HPDE6-E6E7 (cell line): ENCODE data around the gene IGSF10.
A peak's percentile ranks its signal among the peaks of the same experiment; 100 is the strongest.
"Not testable (repeated sequence)": the region's sequence is repeated elsewhere in the genome, so short reads cannot be mapped to it uniquely, and the experiment has no call there.

ENCODE experiments used
- DNase-seq: peaks from one replicate; pipeline ENCODE4 v3.0.0; 2011; ENCODE audit warnings: missing footprints; ENCODE audit errors: extremely low spot score

Gene IGSF10, protein sequence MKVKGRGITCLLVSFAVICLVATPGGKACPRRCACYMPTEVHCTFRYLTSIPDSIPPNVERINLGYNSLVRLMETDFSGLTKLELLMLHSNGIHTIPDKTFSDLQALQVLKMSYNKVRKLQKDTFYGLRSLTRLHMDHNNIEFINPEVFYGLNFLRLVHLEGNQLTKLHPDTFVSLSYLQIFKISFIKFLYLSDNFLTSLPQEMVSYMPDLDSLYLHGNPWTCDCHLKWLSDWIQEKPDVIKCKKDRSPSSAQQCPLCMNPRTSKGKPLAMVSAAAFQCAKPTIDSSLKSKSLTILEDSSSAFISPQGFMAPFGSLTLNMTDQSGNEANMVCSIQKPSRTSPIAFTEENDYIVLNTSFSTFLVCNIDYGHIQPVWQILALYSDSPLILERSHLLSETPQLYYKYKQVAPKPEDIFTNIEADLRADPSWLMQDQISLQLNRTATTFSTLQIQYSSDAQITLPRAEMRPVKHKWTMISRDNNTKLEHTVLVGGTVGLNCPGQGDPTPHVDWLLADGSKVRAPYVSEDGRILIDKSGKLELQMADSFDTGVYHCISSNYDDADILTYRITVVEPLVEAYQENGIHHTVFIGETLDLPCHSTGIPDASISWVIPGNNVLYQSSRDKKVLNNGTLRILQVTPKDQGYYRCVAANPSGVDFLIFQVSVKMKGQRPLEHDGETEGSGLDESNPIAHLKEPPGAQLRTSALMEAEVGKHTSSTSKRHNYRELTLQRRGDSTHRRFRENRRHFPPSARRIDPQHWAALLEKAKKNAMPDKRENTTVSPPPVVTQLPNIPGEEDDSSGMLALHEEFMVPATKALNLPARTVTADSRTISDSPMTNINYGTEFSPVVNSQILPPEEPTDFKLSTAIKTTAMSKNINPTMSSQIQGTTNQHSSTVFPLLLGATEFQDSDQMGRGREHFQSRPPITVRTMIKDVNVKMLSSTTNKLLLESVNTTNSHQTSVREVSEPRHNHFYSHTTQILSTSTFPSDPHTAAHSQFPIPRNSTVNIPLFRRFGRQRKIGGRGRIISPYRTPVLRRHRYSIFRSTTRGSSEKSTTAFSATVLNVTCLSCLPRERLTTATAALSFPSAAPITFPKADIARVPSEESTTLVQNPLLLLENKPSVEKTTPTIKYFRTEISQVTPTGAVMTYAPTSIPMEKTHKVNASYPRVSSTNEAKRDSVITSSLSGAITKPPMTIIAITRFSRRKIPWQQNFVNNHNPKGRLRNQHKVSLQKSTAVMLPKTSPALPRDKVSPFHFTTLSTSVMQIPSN (N-terminal part only)

GRCh38 chr3:151460774-151461450 is at the start of gene IGSF10:
TSS of gene IGSF10 (minus strand) at chr3:151461061. CDS start at chr3:151458709, 2,352 bp downstream.
- DNase-seq: no peak

- DNase-seq: not testable (repeated sequence)
Observed at GRCh38 chr3:151509468-151510135, 48.7 kb upstream of the IGSF10 start.

DNA sequence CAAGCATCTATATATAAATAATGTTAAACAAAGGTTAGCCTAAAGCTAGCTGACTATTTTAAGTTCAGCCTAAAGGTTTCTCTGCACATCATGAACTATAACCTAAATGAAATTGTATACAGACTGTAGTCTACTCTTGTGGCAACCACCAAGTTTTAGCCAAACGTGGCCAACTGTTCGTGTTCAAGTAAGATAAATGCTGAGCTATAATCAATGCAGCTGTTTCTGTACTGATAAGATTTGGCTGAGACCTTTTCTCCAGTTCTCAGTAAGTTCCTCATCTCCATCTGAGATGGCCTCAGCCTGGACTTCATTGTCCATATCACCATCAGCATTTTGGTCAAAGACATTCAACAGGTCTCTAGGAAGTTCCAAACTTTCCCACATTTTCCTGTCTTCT is 43.7 kb upstream of the IGSF10 start:
- no peak for DNase-seq

- DNase-seq: no peak
Observed at GRCh38 chr3:151503074-151503473, 42.2 kb upstream of the IGSF10 start.

DNA sequence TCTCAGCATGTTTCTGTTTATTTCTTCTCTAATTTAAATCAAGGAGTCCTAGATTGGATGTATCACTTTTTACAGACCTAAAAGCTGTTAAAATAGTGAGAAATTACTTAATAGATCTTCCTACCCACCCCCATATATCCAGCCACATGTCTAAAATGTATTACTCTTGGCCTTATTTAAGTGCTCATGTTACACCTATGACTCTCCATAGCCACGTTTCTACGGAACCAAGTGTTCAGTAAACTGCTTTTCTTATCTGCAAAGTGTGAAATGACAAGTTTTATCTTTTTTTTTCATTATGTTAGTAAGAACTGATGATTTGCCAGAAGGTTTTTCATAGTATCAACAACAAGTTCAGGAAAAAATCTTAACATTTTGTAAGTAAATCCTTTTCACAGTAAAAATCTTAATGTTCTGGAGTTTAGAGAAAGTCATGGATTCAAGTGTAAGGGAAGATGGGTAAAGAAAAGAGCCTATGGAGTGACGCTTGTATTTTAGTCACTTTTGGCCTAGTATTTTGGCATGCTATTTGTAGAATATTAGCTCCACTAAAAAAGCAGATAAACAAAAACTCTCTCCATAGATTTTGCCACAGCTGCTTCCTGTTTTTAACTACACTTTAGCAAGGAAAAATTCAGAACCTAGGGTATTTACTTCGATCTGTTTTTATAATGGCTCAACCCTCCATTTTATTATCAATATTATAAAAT is 41.2 kb upstream of the IGSF10 start:
- DNase-seq: no peak

GRCh38 chr3:151501171-151501922 is 40.5 kb upstream of the IGSF10 start:
- no peak for DNase-seq

DNA sequence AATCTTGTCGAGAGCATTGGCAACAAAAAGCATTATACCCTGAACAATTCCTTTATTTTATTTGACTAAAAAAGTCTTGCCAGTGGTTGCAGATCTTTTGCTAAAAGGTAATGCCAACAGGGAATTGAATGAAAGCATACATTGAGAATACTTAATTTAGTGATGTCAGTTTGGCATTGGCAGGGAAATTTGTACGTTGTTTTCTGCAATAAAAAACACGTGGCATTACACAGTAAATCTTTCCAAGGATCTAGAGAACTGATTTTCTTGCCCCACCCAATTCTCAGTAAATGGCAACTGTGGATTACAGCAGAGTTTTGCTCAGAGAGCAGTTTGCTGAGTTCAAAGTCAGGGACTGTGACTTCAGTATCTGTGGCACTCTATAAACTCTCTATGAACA is 38.3 kb upstream of the IGSF10 start:
- DNase-seq: no peak

DNA sequence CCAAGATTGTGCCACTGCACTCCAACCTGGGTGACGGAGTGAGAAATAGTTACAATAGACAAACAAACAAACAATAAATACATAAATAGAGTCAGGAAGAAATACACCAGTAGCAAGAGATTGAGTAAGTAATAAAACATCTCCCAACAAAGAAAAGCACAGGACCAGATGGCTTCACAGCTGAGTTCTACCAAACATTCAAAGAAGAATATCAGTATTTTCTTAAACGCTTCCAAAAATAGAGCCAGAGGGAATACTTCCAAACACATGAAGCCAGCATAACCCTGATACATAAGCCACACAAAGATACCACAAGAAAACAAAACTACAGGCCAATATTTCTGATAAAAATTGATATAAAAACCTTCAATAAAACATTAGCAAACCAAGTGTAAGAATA is 30.7 kb upstream of the IGSF10 start:
- DNase-seq: no peak

DNA sequence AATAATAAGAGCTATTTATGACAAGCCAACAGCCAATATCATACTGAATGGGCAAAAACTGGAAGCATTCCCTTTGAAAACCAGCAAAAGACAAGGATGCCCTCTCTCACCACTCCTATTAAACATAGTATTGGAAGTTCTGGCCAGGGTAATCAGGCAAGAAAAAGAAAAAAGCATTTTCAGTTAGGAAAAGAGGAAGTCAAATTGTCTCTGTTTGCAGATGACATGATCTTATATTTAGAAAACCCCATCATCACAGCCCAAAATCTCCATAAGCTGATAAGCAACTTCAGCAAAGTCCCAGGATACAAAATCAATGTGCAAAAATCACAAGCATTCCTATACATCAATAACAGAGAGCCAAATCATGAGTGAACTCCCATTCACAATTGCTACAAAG is 27.0 kb upstream of the IGSF10 start:
- DNase-seq: not testable (repeated sequence)

GRCh38 chr3:151483961-151484520 is 23.2 kb upstream of the IGSF10 start:
- no peak for DNase-seq

DNA sequence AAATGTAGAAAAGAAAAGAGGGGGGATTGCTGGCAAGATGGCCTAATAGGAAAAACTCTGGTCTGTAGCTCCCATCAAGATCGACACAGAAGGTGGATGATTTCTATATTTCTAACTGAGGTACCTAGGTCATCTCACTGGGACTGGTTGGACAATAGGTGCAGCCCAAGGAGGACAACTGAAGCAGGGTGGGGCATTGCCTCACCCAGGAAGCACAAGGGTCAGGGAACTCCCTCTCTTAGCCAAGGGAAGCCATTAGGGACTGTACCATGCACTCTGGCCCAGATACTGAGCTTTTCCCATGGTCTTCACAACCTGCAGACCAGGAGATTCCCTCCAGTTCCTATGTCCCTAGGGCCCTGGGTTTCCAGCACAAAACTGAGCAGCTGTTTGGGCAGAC is 22.6 kb upstream of the IGSF10 start:
- DNase-seq: no peak

GRCh38 chr3:151480492-151480891 is 19.6 kb upstream of the IGSF10 start:
- no peak for DNase-seq

DNA sequence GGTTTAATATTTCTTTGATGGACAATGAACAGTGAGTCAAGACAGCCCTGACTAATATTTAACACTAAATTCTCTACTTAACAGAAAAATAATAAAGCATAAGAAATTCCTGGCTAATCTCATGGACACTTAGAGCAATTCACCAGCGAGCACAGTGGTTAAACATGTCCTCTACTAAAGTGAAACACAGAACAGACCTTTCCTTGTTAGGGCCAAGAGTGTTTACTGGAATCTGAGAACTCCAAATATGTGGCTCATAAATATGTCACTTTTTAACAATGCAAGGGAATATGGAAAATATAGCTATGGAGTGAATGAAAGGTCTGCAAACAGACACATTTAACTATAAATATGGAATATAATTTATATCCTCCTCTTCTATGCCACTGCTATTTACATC is 18.6 kb upstream of the IGSF10 start:
- no peak for DNase-seq

DNA sequence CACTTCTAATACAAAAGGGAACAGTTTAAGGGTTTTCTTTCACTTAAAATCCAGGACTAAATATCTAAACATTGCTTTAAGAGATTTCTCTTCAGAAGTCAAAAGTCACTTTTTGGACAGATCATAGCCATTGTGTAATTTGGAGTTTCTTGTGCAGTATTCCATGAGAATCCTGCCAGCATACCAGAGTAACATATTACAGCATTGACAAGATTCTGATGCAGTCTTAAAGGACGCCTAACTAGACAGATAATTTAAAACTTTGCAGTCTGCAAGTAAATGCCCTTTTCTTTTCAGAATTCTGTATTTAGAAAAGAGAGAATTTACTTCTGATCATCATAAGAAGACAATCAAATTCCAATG is 17.5 kb upstream of the IGSF10 start:
- no peak for DNase-seq

DNA sequence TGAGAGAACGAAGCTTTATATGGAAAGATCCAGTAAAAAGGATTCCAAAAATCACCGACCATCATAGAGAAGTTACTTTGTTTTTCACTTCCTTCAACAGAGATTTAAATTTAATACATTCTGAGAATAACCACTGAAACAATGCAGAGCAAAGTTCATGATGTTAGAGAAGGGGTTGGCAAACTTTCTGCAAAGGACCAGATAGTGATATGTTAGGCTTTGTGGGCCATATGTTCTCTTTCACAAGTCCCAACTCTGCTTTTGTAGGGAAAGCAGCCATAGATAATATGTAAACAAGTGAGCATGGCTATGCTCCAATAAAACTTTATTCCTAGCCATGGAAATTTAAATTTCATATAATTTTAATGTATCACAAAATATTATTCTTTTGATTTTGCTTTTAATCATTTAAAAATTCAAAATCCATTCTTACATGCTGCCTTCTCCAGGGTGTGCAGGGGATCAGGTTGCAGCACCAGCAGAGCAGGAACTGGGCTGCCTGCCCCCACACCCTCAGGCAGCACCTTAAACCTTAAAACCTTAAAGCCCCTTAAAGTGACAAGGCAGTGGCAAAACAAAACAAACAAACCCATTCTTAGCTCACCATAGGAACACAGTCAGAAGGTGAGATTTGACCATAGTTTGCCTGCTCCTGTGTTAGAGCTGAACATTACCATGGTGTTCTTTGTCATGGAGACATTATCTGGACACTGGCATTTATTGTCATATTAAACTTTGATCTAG is 16.9 kb upstream of the IGSF10 start:
- DNase-seq: no peak

DNA sequence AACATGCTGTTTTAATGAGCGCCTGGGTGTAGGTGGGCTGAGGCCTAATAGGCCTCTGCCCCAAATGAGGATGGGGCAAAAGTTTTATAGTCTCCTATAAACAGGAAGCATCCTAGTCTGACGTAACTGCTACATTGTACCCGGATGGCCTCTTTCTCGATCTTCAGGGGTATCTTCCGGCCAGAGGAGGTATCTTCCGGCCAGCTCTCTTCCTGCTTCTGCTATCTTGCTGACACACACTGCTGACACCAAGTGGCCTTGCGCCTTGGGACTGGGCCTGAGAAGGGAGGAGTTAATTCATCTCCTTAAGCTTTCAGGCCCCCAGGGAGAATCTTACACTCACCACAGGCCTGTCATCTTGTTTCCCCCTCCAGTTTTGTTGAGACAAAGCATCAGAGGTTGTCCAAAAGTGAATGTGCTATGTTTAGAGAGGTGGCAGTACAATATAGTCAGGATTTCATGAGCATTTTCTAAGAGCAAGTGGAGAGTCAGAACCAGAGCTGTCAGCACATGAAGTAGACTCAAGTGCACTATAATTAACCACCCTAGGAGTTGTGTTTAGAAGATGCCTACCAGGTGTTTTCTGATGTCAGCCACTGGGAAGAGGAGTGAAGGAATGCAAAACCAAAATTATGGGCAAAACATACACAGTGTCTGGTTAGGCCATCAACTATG is 15.6 kb upstream of the IGSF10 start:
- no peak for DNase-seq

GRCh38 chr3:151468284-151468917 is 7.5 kb upstream of the IGSF10 start:
- DNase-seq: peak; percentile 49
